Upper lobe of left lung (tissue), 4 donors: ENCODE data around the gene SMPX.

Source experiments
- EP300 ChIP-seq, 4 donors: sonication (generic); formaldehyde crosslinking; IDR thresholded peaks; one replicate each; pipeline ENCODE4 v1.5.1; 2017; ENCODE audit warnings: antibody characterized with exemption in 4 of 4, control low read depth in 2 of 4
- POLR2A ChIP-seq, 4 donors: fragments of 450-650 bp; IDR thresholded peaks; one replicate each; pipeline ENCODE4 v1.5.1; 2016 to 2017; ENCODE audit warnings: antibody characterized with exemption in 4 of 4, mild to moderate bottlenecking in 2 of 4
- POLR2AphosphoS5 ChIP-seq, 2 donors: sonication (generic); formaldehyde crosslinking; IDR thresholded peaks; one replicate each; pipeline ENCODE4 v1.5.1; 2017; ENCODE audit warnings: antibody characterized with exemption in 2 of 2
- TF ChIP-seq, protein P1 (sequence below), 6 experiments: fragments of 450-650 bp in 4 of 6; fragments of 200-600 bp in 2 of 6; sonication (generic) in 2 of 6; IDR thresholded peaks; one replicate each; pipeline ENCODE4 v1.5.1; 2016 to 2019; ENCODE audit warnings: antibody characterized with exemption in 6 of 6

GRCh38 chrX:21802054-21802670 lies 44.2 kb upstream of the SMPX start:
- TF ChIP-seq, protein P1, sequence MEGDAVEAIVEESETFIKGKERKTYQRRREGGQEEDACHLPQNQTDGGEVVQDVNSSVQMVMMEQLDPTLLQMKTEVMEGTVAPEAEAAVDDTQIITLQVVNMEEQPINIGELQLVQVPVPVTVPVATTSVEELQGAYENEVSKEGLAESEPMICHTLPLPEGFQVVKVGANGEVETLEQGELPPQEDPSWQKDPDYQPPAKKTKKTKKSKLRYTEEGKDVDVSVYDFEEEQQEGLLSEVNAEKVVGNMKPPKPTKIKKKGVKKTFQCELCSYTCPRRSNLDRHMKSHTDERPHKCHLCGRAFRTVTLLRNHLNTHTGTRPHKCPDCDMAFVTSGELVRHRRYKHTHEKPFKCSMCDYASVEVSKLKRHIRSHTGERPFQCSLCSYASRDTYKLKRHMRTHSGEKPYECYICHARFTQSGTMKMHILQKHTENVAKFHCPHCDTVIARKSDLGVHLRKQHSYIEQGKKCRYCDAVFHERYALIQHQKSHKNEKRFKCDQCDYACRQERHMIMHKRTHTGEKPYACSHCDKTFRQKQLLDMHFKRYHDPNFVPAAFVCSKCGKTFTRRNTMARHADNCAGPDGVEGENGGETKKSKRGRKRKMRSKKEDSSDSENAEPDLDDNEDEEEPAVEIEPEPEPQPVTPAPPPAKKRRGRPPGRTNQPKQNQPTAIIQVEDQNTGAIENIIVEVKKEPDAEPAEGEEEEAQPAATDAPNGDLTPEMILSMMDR (IDR thresholded peaks at IDR 0.05), result no peak
- no peak for TF ChIP-seq POLR2A (IDR thresholded peaks at IDR 0.05)
- no peak for TF ChIP-seq POLR2AphosphoS5 (IDR thresholded peaks at IDR 0.05)
- TF ChIP-seq EP300 (IDR thresholded peaks at IDR 0.05), result no peak
